Gastrocnemius medialis (tissue), 4 donors: Measurements from ENCODE around the gene MYO19. TPM values are rescaled to one million over a fixed set of nuclear protein-coding genes. Genes with fewer than 3 reads are reported as not detected.

Experiments used
- ATAC-seq, 2 donors: fragments of 150-250 bp; one replicate each; pipeline ENCODE4 v1.9.1; 2016
- DNase-seq, 2 donors: peaks; one replicate each; pipeline ENCODE4 v3.0.0-alpha.2; 2019
- H3K27ac ChIP-seq, 4 donors: fragments of 200-600 bp; sonication (generic); 1 replicate in 1 of 4; 2 replicates in 3 of 4; pipeline ENCODE4 v1.5.1; 2016 to 2018; ENCODE audit warnings: mild to moderate bottlenecking in 2 of 4, moderate library complexity in 1 of 4
- H3K27me3 ChIP-seq, 3 donors: fragments of 200-600 bp; sonication (generic) in 2 of 3; 1 replicate in 1 of 3; 2 replicates in 2 of 3; pipeline versions ENCODE4 v1.5.1 to v1.6.0; 2016 to 2019; ENCODE audit warnings: mild to moderate bottlenecking in 1 of 3, moderate library complexity in 1 of 3
- H3K36me3 ChIP-seq, 2 donors: fragments of 200-600 bp; sonication (generic) in 1 of 2; one replicate each; pipeline ENCODE4 v1.5.1; 2017 to 2018
- H3K4me1 ChIP-seq, 2 donors: fragments of 200-600 bp; sonication (generic) in 1 of 2; one replicate each; pipeline ENCODE4 v1.5.1; 2016 to 2017; ENCODE audit warnings: mild to moderate bottlenecking in 2 of 2
- H3K4me3 ChIP-seq, 4 donors: fragments of 200-600 bp; sonication (generic) in 3 of 4; 1 replicate in 1 of 4; 2 replicates in 3 of 4; pipeline ENCODE4 v1.5.1; 2016 to 2019; ENCODE audit warnings: mild to moderate bottlenecking in 2 of 4
- H3K9me3 ChIP-seq, 3 donors: fragments of 200-600 bp; sonication (generic) in 2 of 3; 1 replicate in 1 of 3; 2 replicates in 2 of 3; pipeline ENCODE4 v1.5.1; 2016 to 2019
- CTCF ChIP-seq, 5 experiments: fragments of 450-650 bp in 3 of 5; fragments of 200-600 bp in 2 of 5; sonication (generic) in 2 of 5; IDR thresholded peaks in 4 of 5; conservative IDR thresholded peaks in 1 of 5; 1 replicate in 4 of 5; 2 replicates in 1 of 5; pipeline ENCODE4 v1.5.1; 2016 to 2019; ENCODE audit warnings: antibody characterized with exemption in 5 of 5, mild to moderate bottlenecking in 3 of 5, moderate library complexity in 3 of 5
- POLR2A ChIP-seq, 2 donors: fragments of 450-650 bp; IDR thresholded peaks; one replicate each; pipeline ENCODE4 v1.6.1; 2017; ENCODE audit warnings: antibody characterized with exemption in 2 of 2, mild to moderate bottlenecking in 2 of 2, moderate library complexity in 2 of 2
- in situ Hi-C, 4 donors: fragments of 200-750 bp; cut with MboI; loops; one replicate each; pipeline versions ENCODE4 v1.15.0 to v1.8.0; 2017; ENCODE audit warnings: low sequenced_read_pairs in 4 of 4
- intact Hi-C: fragments of 100-400 bp; cut with DNase I; formaldehyde crosslinking; loops from one replicate; pipeline ENCODE4 v1.15.1; 2023; ENCODE audit warnings: low total_unique reads
- total RNA-seq, 4 donors: library from RNA; depleted of rRNA; stranded (reverse); fragments of >200 nt; gene quantifications; one replicate each; pipeline versions ENCODE4 v1.1.0 to v1.2.3, GENCODE V29; 2016

Gene MYO19
- total RNA-seq, 4 donors from 2014 or later = 7.5 to 16.8 (median 13.2) TPM

GRCh38 chr17:36575028-36575427 is 40.4 kb upstream of the MYO19 start:
- in situ Hi-C loops (no loop called here), intact Hi-C loops (no loop called here)
- Histone ChIP-seq H3K27ac (no peak overlapping the region), H3K4me1 (no peaks in the 10 kb centered on the region), H3K27me3 (no peaks in the 10 kb centered on the region), H3K4me3 (no peak overlapping the region), H3K36me3 (peaks cover 0 to 49% of the 10 kb centered on the region in 2 donors), H3K9me3 (no peaks in the 10 kb centered on the region)
- DNase-seq = no peak
- no peak for ATAC-seq
- no peak for TF ChIP-seq POLR2A (IDR thresholded peaks at IDR 0.05)
- no peak for TF ChIP-seq CTCF (IDR thresholded peaks at IDR 0.05 in 4 of 5, conservative IDR thresholded peaks at IDR 0.05 in 1 of 5)

- no peak for TF ChIP-seq CTCF (IDR thresholded peaks at IDR 0.05 in 4 of 5, conservative IDR thresholded peaks at IDR 0.05 in 1 of 5)
- TF ChIP-seq POLR2A (IDR thresholded peaks at IDR 0.05) = no peak
- Histone ChIP-seq H3K36me3 (peaks cover 0 to 84% of the 10 kb centered on the region in 2 donors), H3K27ac (no peak overlapping the region), H3K27me3 (no peaks in the 10 kb centered on the region), H3K4me1 (no peaks in the 10 kb centered on the region), H3K4me3 (no peak overlapping the region), H3K9me3 (no peaks in the 10 kb centered on the region)
- intact Hi-C loops = no loop called here
- DNase-seq = no peak
- ATAC-seq = no peak
- in situ Hi-C loops = no loop called here
Measured at GRCh38 chr17:36566081-36566480, 31.4 kb upstream of the MYO19 start.

GRCh38 chr17:36553459-36553858 is 18.8 kb upstream of the MYO19 start:
- in situ Hi-C loops = no loop called here
- Histone ChIP-seq H3K4me1 (peaks cover 21 to 43% of the 10 kb centered on the region in 2 donors), H3K36me3 (peaks cover 0 to 24% of the 10 kb centered on the region in 2 donors), H3K9me3 (no peaks in the 10 kb centered on the region), H3K4me3 (no peak overlapping the region), H3K27me3 (no peaks in the 10 kb centered on the region), H3K27ac (no peak overlapping the region)
- no peak for TF ChIP-seq POLR2A (IDR thresholded peaks at IDR 0.05)
- TF ChIP-seq CTCF (IDR thresholded peaks at IDR 0.05 in 4 of 5, conservative IDR thresholded peaks at IDR 0.05 in 1 of 5) = no peak
- ATAC-seq = no peak
- DNase-seq = no peak
- intact Hi-C loops = no loop called here

- Histone ChIP-seq H3K4me1 (peaks cover 46 to 67% of the 10 kb centered on the region in 2 donors), H3K36me3 (peaks cover 0 to 8% of the 10 kb centered on the region in 2 donors), H3K9me3 (no peaks in the 10 kb centered on the region), H3K27ac (peak overlapping the region in 1 of 4 donors; percentile 7), H3K4me3 (no peak overlapping the region), H3K27me3 (no peaks in the 10 kb centered on the region)
- no peak for DNase-seq
- in situ Hi-C loops (no loop called here), intact Hi-C loops (no loop called here)
- TF ChIP-seq CTCF (IDR thresholded peaks at IDR 0.05 in 4 of 5, conservative IDR thresholded peaks at IDR 0.05 in 1 of 5) (no peak), POLR2A (IDR thresholded peaks at IDR 0.05) (no peak)
- no peak for ATAC-seq
Measured at GRCh38 chr17:36550491-36551417, 16.1 kb upstream of the MYO19 start.
